Measurements from ENCODE around the gene SCFD1. TPM values are rescaled to one million over a fixed set of nuclear protein-coding genes. Genes with fewer than 3 reads are reported as not detected.

SCFD1 gene, protein sequence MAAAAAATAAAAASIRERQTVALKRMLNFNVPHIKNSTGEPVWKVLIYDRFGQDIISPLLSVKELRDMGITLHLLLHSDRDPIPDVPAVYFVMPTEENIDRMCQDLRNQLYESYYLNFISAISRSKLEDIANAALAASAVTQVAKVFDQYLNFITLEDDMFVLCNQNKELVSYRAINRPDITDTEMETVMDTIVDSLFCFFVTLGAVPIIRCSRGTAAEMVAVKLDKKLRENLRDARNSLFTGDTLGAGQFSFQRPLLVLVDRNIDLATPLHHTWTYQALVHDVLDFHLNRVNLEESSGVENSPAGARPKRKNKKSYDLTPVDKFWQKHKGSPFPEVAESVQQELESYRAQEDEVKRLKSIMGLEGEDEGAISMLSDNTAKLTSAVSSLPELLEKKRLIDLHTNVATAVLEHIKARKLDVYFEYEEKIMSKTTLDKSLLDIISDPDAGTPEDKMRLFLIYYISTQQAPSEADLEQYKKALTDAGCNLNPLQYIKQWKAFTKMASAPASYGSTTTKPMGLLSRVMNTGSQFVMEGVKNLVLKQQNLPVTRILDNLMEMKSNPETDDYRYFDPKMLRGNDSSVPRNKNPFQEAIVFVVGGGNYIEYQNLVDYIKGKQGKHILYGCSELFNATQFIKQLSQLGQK
- total RNA-seq (91.9 and 129 TPM in 2 replicates), polyA plus RNA-seq (83.1 and 110 TPM in 2 replicates), polyA minus RNA-seq (ENCODE audit: low replicate concordance) (3.0 and 11.4 TPM in 2 replicates)
- 79.4 and 90.5 TPM in 2 replicates for polyA plus RNA-seq (2012)

DNA sequence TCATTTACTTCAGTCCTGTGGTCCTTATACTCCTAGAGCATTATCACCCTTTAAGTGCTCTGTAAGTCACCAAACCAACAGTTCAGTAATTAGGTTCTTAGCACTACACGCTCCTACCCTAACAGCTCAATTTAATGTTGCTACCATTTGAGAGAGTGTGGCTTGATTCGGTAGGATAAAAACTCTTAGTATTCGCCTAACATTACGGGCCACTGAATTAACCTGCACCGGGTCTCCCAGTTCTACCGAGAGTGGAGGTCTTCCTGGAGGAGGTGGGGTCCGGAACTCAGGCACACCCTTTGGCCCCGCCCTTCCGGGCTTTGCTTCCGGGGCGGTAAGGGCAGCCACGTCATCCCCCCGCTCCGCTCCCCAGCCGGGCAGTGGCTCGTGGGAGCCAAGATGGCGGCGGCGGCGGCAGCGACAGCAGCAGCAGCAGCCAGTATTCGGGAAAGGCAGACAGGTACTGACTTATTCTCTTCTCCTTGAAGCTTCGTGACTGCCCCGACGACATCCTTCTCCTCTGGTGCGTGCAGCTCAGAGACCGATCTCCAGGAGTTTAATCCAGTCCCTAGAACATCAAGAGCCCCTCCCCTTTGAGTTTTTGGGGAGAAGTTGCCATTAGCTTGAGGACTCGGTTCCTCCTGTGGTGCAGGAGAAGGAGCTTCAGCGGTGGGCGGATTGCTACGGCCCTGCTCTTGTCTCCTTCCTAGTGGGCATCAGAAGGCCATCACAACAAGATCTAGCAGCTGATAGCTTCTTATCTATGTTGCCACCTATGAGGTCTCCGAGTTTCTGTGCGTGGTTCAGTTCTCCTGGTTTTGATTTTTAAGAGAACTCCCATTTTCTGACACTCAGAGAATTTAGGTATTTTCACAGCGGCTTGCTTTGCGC lies at the start of gene SCFD1:
Gene SCFD1 (plus strand): TSS at position 380 of the 891 bp plus-strand sequence. CDS start 20 bp downstream, at position 400.
- peak; percentile 87 for DNase-seq (ENCODE audit: low read depth in 2 of 2)
- peaks cover 2% of the 10 kb centered on the region for H3K4me1 ChIP-seq (ENCODE audit: control insufficient read depth, extremely low read depth, insufficient read depth, low read length)
- peak within 1 kb of the TSS; percentile 91 for H3K9ac ChIP-seq (ENCODE audit: insufficient read depth, low read length)
- H3K79me2 ChIP-seq (ENCODE audit: control insufficient read depth, insufficient read depth, low read length), result peaks cover 50% of the 10 kb centered on the region
- peak within 1 kb of the TSS; percentile 91 to 100 (median 97) for H3K4me3 ChIP-seq (replicated peaks in 1 of 4; ENCODE audit: control extremely low read depth in 1 of 4, insufficient read depth in 1 of 4, low read depth in 3 of 4, low read length in 4 of 4)
- no peaks in the 10 kb centered on the region for H4K20me1 ChIP-seq (ENCODE audit: control insufficient read depth, extremely low read depth, insufficient read depth, low read length)
- no peaks in the 10 kb centered on the region for H3K9me3 ChIP-seq (ENCODE audit: control insufficient read depth, insufficient read depth, low read depth, low read length)
- no peak for TF ChIP-seq EZH2 (IDR thresholded peaks at IDR 0.05; ENCODE audit: low read length, missing control alignments)
- TF ChIP-seq, protein P1, sequence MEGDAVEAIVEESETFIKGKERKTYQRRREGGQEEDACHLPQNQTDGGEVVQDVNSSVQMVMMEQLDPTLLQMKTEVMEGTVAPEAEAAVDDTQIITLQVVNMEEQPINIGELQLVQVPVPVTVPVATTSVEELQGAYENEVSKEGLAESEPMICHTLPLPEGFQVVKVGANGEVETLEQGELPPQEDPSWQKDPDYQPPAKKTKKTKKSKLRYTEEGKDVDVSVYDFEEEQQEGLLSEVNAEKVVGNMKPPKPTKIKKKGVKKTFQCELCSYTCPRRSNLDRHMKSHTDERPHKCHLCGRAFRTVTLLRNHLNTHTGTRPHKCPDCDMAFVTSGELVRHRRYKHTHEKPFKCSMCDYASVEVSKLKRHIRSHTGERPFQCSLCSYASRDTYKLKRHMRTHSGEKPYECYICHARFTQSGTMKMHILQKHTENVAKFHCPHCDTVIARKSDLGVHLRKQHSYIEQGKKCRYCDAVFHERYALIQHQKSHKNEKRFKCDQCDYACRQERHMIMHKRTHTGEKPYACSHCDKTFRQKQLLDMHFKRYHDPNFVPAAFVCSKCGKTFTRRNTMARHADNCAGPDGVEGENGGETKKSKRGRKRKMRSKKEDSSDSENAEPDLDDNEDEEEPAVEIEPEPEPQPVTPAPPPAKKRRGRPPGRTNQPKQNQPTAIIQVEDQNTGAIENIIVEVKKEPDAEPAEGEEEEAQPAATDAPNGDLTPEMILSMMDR (conservative IDR thresholded peaks at IDR 0.05 in 1 of 2, IDR thresholded peaks at IDR 0.05 in 1 of 2; ENCODE audit: low read depth in 1 of 2, low read length in 2 of 2), result no peak
- no peaks in the 10 kb centered on the region for H3K27me3 ChIP-seq (ENCODE audit: control insufficient read depth, insufficient read depth, low read length)
- H3K4me2 ChIP-seq (ENCODE audit: extremely low read depth, insufficient read depth, low read length), result peak within 1 kb of the TSS; percentile 98
- H3K27ac ChIP-seq (ENCODE audit: insufficient read depth, low read length), result peak within 1 kb of the TSS; percentile 97
- H2AFZ ChIP-seq (ENCODE audit: low read length), result peak within 1 kb of the TSS; percentile 96
- H3K36me3 ChIP-seq (ENCODE audit: control insufficient read depth, insufficient read depth, low read length), result peaks cover 4% of the 10 kb centered on the region

DNA sequence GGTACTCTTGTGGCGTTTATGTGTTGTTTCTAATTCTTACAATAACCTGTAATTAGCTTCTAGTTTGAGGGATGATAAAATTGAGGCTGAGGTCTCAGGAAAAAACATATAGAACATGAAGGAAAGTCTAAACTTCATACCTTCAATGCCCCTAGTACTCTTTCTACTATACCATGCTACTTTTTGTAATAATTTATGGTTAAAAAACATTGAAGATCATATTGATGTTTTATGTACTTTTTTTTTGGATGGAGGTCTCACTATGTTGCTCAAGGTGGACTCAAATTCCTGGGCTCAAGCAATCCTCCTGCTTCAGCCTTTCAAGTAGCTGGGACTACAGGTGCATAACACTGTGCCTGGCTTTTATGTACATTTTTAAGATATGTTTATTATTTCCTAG lies 49.3 kb upstream of the SCFD1 start:
- Histone ChIP-seq H3K4me1 (ENCODE audit: control insufficient read depth, extremely low read depth, insufficient read depth, low read length) (peaks cover 6% of the 10 kb centered on the region), H3K27ac (ENCODE audit: insufficient read depth, low read length) (no peak overlapping the region), H3K4me2 (ENCODE audit: extremely low read depth, insufficient read depth, low read length) (no peak overlapping the region), H4K20me1 (ENCODE audit: control insufficient read depth, extremely low read depth, insufficient read depth, low read length) (no peaks in the 10 kb centered on the region), H3K9ac (ENCODE audit: insufficient read depth, low read length) (no peak overlapping the region), H3K27me3 (ENCODE audit: control insufficient read depth, insufficient read depth, low read length) (no peaks in the 10 kb centered on the region), H3K4me3 (replicated peaks in 1 of 4; ENCODE audit: control extremely low read depth in 1 of 4, insufficient read depth in 1 of 4, low read depth in 3 of 4, low read length in 4 of 4) (no peak overlapping the region), H2AFZ (ENCODE audit: low read length) (no peak overlapping the region), H3K9me3 (ENCODE audit: control insufficient read depth, insufficient read depth, low read depth, low read length) (no peaks in the 10 kb centered on the region), H3K36me3 (ENCODE audit: control insufficient read depth, insufficient read depth, low read length) (no peaks in the 10 kb centered on the region), H3K79me2 (ENCODE audit: control insufficient read depth, insufficient read depth, low read length) (peaks cover 98% of the 10 kb centered on the region)
- TF ChIP-seq EZH2 (IDR thresholded peaks at IDR 0.05; ENCODE audit: low read length, missing control alignments), result no peak
- TF ChIP-seq, protein P1 (conservative IDR thresholded peaks at IDR 0.05 in 1 of 2, IDR thresholded peaks at IDR 0.05 in 1 of 2; ENCODE audit: low read depth in 1 of 2, low read length in 2 of 2), result no peak
- DNase-seq (ENCODE audit: low read depth in 2 of 2), result no peak

Data from fibroblast of lung (primary cell).